Activated CD8-positive, alpha-beta T cell treated with anti-CD3 and anti-CD28 coated beads for 36 hours (primary cell): Measurements from ENCODE around the gene KHNYN. TPM values are rescaled to one million over a fixed set of nuclear protein-coding genes. Genes with fewer than 3 reads are reported as not detected.
A peak's percentile ranks its signal among the peaks of the same experiment; 100 is the strongest.

ENCODE experiments used
- ATAC-seq: fragments of 200-7000 bp; cut with Tn5 transposase; one replicate; pipeline ENCODE4 v1.10.0; 2021; ENCODE audit warnings: mild to moderate bottlenecking, moderate library complexity
- CTCF ChIA-PET: fragments of 350-600 bp; sonication (Branson Sonifier 250); formaldehyde crosslinking; loops from one replicate; lab custom pipeline; 2021; ENCODE audit warnings: antibody characterized with exemption; lab: Charles Lee
- POLR2A ChIA-PET: fragments of 350-600 bp; sonication (Branson Sonifier 250); formaldehyde crosslinking; loops from one replicate; lab custom pipeline; 2021; ENCODE audit warnings: antibody characterized with exemption; lab: Charles Lee
- DNase-seq: peaks from one replicate; pipeline ENCODE4 v3.0.0-alpha.2; 2020
- H3K27ac Mint-ChIP-seq: one replicate; pipeline ENCODE4 v1.8.0; 2021; ENCODE audit warnings: mild to moderate bottlenecking, mixed read lengths
- H3K27me3 Mint-ChIP-seq: one replicate; pipeline ENCODE4 v1.8.0; 2021; ENCODE audit warnings: mixed read lengths
- H3K36me3 Mint-ChIP-seq: one replicate; pipeline ENCODE4 v1.8.0; 2021; ENCODE audit warnings: low read depth, mixed read lengths
- H3K4me1 Mint-ChIP-seq: one replicate; pipeline ENCODE4 v1.8.0; 2021; ENCODE audit warnings: low read depth, mixed read lengths
- H3K4me3 Mint-ChIP-seq: one replicate; pipeline ENCODE4 v1.8.0; 2021; ENCODE audit warnings: mild to moderate bottlenecking, moderate library complexity, mixed read lengths
- H3K9me3 Mint-ChIP-seq: one replicate; pipeline ENCODE4 v1.8.0; 2021; ENCODE audit warnings: mixed read lengths
- intact Hi-C: fragments of 100-400 bp; cut with micrococcal nuclease; formaldehyde crosslinking; loops from one replicate; pipeline ENCODE4 v1.10.0; 2022
- total RNA-seq, 2 experiments: library from RNA; stranded (reverse); gene quantifications; one replicate each; pipeline ENCODE4 v1.2.3, GENCODE V29; 2021
- TF ChIP-seq, protein P1 (sequence below): fragments of 200-600 bp; IDR thresholded peaks from one replicate; pipeline ENCODE4 v1.8.0; 2022; ENCODE audit warnings: antibody characterized with exemption, mild to moderate bottlenecking

KHNYN gene
- total RNA-seq: 10 to 100 TPM; 47.5 to 51.7 TPM

DNA sequence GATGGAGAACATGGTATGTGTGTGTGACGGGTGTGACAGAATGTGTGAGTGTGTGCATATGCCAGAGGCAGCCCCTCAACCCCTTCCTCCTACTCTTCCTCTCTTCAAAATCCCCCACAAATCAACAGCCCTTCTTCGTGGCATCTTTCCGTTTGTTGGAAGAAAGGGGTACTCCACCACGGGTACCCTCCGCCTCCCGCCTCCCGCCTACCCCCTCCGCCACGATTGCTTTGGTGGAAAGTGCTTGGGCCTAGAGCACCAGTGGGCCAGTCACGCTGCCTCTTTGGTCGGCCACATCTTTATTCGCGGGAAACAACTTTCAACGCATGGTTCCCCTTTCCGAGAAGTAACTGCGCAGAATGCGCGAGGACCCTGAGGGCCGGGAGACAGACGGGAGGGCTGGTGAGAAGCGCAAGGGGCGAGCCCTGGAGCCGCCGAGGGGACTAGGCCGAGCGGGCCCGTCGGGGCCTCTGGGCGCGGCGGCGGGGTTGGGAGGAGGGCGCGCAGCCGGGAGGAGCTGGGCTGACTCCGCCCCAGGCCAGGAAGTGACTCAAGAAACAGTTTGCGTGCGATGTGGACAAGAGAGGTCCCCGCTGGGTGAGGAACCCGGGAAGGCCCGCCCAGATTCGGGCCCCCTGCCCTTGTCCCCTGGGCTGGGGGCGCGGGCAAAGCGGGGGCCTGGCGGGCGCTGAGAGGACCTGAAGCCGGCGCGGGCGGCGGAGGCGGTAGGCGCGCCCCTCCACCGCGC, at the start of gene KHNYN, which contains the start of gene CBLN3:
TSS of gene KHNYN (plus strand) at position 560 of the 748 bp plus-strand sequence. CDS start 777 bp downstream, outside the sequence.
TSS of gene CBLN3 (minus strand) at position 274 of the 748 bp plus-strand sequence. CDS start 614 bp downstream, outside the sequence.
- ATAC-seq: peak; percentile 81
- Mint-ChIP-seq H3K4me3 (peak within 1 kb of the TSS; percentile 90), H3K9me3 (no peaks in the 10 kb centered on the region), H3K4me1 (peaks cover 38% of the 10 kb centered on the region), H3K27ac (peak within 1 kb of the TSS; percentile 97), H3K36me3 (peaks cover 25% of the 10 kb centered on the region), H3K27me3 (no peaks in the 10 kb centered on the region)
- CTCF ChIA-PET: interaction anchor here (2.4 to 11.4 kb wide), 10 partner anchors 8 to 188 kb away, joined by 9 to 454 read pairs (median 40); partner anchors contain the start of genes ADCY4, CIDEB, LTB4R and LTB4R2
- POLR2A ChIA-PET: interaction anchor here (1.0 to 7.8 kb wide), 19 partner anchors 7 to 269 kb away, joined by 3 to 82 read pairs (median 7); partner anchors contain the start of genes ADCY4, CIDEB, LTB4R and LTB4R2
- intact Hi-C loops: loop anchor here (5.0 to 10.0 kb wide), 2 partner anchors 62 to 185 kb away; partner anchors contain the start of genes NFATC4 and TINF2
- peak; percentile 90 for DNase-seq
- TF ChIP-seq, protein P1, sequence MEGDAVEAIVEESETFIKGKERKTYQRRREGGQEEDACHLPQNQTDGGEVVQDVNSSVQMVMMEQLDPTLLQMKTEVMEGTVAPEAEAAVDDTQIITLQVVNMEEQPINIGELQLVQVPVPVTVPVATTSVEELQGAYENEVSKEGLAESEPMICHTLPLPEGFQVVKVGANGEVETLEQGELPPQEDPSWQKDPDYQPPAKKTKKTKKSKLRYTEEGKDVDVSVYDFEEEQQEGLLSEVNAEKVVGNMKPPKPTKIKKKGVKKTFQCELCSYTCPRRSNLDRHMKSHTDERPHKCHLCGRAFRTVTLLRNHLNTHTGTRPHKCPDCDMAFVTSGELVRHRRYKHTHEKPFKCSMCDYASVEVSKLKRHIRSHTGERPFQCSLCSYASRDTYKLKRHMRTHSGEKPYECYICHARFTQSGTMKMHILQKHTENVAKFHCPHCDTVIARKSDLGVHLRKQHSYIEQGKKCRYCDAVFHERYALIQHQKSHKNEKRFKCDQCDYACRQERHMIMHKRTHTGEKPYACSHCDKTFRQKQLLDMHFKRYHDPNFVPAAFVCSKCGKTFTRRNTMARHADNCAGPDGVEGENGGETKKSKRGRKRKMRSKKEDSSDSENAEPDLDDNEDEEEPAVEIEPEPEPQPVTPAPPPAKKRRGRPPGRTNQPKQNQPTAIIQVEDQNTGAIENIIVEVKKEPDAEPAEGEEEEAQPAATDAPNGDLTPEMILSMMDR: no peak

DNA sequence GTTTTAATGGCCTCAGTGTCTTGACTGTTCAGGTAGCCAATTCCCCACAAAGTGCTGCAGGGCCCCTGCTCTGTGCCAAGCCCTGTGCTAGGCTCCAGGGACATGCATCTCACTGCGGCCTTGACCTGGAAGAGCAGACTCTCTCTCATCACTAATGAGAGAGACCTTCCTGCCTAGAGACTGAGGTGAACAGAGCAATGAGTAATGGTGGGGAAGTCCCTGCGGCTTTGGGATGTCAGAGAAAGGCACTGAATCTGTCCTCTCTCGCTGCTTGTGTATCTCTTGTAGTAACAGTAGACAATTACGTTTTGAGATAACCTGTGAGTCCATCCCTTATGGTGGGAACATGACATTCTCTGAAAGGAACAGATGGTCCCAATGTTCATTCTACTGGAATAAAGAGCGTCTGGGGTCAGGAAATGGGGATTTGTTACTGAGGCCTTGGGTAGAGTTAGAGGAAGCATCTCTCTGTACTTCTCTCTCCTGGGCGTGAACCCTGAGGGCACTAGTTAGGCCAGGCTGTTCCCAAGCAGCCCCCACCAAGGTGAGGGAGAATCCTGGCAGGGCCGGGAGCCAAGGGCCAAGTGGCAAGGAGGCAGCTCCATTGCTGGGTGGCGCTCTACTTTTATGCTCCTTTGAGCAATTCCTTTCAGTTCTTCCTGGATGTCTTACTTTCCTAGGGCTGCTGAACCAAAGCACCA, 48.2 kb upstream of the KHNYN start:
- CTCF ChIA-PET: interaction anchor here (2.0 kb wide), 1 partner anchor 48 kb away, joined by 9 read pairs; no protein-coding TSS in a partner anchor

DNA sequence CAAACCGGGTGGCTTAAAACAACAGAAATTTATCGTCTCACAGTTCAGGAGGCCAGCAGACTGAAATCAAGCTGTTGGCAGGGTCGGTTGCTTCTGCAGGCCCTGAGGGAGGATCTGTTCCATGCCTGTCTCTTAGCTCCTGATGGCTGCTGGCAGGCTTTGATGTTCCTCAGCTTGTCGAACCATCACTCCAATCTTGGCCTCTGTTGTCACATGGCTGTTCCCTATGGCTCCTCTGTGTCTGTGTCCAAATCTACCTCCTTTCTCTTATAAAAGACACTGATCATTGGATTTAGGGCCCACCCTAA, 47.7 kb upstream of the KHNYN start:
- DNase-seq (no peak), ATAC-seq (no peak)
- H3K4me1 Mint-ChIP-seq: no peaks in the 10 kb centered on the region
- TF ChIP-seq, protein P1: no peak
- H3K27me3 Mint-ChIP-seq: peaks cover 2% of the 10 kb centered on the region
- ChIA-PET CTCF (interaction anchor here (0.7 to 2.0 kb wide), 2 partner anchors 48 to 49 kb away, joined by 5 to 9 read pairs; no protein-coding TSS in a partner anchor), POLR2A (interaction anchor here (0.6 kb wide), 1 partner anchor 23 kb away, joined by 3 read pairs; no protein-coding TSS in a partner anchor)
- intact Hi-C loops: no loop called here
- H3K27ac Mint-ChIP-seq: no peak overlapping the region
- no peaks in the 10 kb centered on the region for H3K9me3 Mint-ChIP-seq
- H3K36me3 Mint-ChIP-seq: no peaks in the 10 kb centered on the region
- H3K4me3 Mint-ChIP-seq: no peak overlapping the region

More for the DNA sequence above, 48.2 kb upstream of the KHNYN start:
- H3K4me3 Mint-ChIP-seq: no peak overlapping the region
- intact Hi-C loops: no loop called here
- peak; percentile 28 for DNase-seq
- H3K36me3 Mint-ChIP-seq: no peaks in the 10 kb centered on the region
- peak; percentile 81 for ATAC-seq
- H3K9me3 Mint-ChIP-seq: no peaks in the 10 kb centered on the region
- no peaks in the 10 kb centered on the region for H3K4me1 Mint-ChIP-seq
- TF ChIP-seq, protein P1: no peak
- no peak overlapping the region for H3K27ac Mint-ChIP-seq
- H3K27me3 Mint-ChIP-seq: peaks cover 2% of the 10 kb centered on the region
- POLR2A ChIA-PET: interaction anchor here (0.6 kb wide), 1 partner anchor 23 kb away, joined by 3 read pairs; no protein-coding TSS in a partner anchor

DNA sequence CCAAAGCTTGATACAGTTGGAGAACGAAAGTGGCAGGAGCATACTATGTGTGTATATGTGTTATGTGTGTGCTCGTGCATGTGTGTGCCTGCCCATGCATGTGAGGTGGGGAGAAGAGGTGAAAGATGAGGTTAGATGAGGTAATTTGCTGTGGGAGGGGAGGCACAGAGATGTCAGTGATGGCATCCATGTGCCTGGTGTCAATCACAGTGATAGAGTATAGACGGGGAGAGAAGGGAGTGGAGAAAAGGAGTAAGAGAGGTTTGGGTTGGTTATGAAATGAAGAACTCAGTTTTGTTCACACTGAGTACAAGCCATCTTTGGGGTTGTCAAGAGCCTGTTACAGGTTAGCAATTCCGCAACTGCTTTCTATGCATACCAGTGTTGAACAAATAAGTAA, 45.6 kb upstream of the KHNYN start:
- DNase-seq: no peak
- no peak for ATAC-seq

More for the DNA sequence above, 45.6 kb upstream of the KHNYN start:
- ChIA-PET POLR2A (no interaction called here), CTCF (interaction anchor here (0.9 kb wide), 1 partner anchor 18 kb away, joined by 3 read pairs; no protein-coding TSS in a partner anchor)
- TF ChIP-seq, protein P1: no peak
- H3K27me3 Mint-ChIP-seq: peaks cover 2% of the 10 kb centered on the region
- H3K4me3 Mint-ChIP-seq: no peak overlapping the region
- no peaks in the 10 kb centered on the region for H3K36me3 Mint-ChIP-seq
- H3K27ac Mint-ChIP-seq: no peak overlapping the region
- intact Hi-C loops: no loop called here
- H3K9me3 Mint-ChIP-seq: no peaks in the 10 kb centered on the region
- no peaks in the 10 kb centered on the region for H3K4me1 Mint-ChIP-seq
